Uterus (tissue), 2 donors: ENCODE results near the gene MX1.

Experiments
- CTCF ChIP-seq, 4 experiments: fragments of 200-600 bp in 2 of 4; fragments of 450-650 bp in 2 of 4; sonication (generic) in 2 of 4; IDR thresholded peaks; one replicate each; pipeline ENCODE4 v1.5.1; 2016 to 2019; ENCODE audit warnings: antibody characterized with exemption in 4 of 4, mild to moderate bottlenecking in 2 of 4, moderate library complexity in 1 of 4
- POLR2A ChIP-seq, 2 donors: fragments of 450-650 bp; IDR thresholded peaks; one replicate each; pipeline ENCODE4 v1.6.1; 2016; ENCODE audit warnings: antibody characterized with exemption in 2 of 2, mild to moderate bottlenecking in 1 of 2, moderate library complexity in 1 of 2

GRCh38 chr21:41406340-41406739 is 19.7 kb upstream of the MX1 start:
- TF ChIP-seq POLR2A (IDR thresholded peaks at IDR 0.05) = no peak
- no peak for TF ChIP-seq CTCF (IDR thresholded peaks at IDR 0.05)
